IPS-18c (cell line): Measurements from ENCODE around the gene MACF1.
A peak's percentile ranks its signal among the peaks of the same experiment; 100 is the strongest.

Experiments
- H3K4me3 ChIP-seq: 2 replicates; pipeline ENCODE4 v1.7.0; 2013; ENCODE audit warnings: low read depth, mild to moderate bottlenecking, low read length, moderate library complexity; ENCODE audit not compliant: insufficient read depth
- H3K9me3 ChIP-seq: one replicate; pipeline ENCODE4 v1.6.1; 2013; ENCODE audit warnings: mild to moderate bottlenecking, low read length, moderate library complexity; ENCODE audit not compliant: control insufficient read depth, insufficient read depth

The MACF1 gene

GRCh38 chr1:39230261-39231190, 26.0 kb downstream of the MACF1 start:
- H3K4me3 ChIP-seq: no peak overlapping the region
- H3K9me3 ChIP-seq: no peaks in the 10 kb centered on the region

DNA sequence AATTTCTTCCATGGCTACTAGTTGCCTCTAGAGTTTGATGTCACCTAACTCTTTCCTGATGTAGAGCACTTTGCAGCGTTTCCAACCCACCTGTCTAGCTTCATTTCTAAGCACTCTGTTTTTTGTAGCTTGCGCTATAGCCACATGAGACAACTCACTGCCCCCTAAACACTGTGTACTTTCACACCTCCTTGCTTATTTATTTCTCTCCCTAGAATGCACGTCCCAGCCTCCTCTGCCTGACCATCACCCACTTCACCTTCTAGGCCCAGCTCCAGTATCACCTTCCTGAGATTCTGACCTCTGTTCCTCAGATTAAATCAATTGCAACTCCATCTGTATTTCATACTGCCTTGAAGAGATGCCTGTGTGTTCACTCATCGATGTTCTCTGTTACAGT, 32.5 kb downstream of the MACF1 start:
- H3K4me3 ChIP-seq: no peak overlapping the region
- no peaks in the 10 kb centered on the region for H3K9me3 ChIP-seq

GRCh38 chr1:39238476-39238875, 34.0 kb downstream of the MACF1 start:
- H3K9me3 ChIP-seq: no peaks in the 10 kb centered on the region
- H3K4me3 ChIP-seq: no peak overlapping the region

DNA sequence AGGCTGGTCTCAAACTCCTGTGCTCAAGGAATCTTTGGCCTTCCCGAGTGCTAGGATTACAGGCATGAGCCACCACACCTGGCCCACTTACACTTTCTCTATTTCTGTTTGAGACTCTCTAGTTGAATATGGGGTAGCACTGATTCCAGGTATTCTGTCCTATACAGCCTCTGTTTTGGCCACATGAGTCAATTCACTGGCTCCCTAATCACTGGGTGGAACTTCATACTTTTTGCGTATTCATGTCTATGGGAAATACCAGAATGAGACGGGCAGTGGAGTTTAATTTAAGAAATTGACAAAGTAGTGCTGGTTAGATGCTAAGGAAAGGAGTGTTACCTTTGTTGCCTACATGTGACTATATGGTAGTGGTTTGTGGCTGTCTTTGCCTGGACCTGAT, 35.5 kb downstream of the MACF1 start:
- H3K9me3 ChIP-seq: no peaks in the 10 kb centered on the region
- no peak overlapping the region for H3K4me3 ChIP-seq

DNA sequence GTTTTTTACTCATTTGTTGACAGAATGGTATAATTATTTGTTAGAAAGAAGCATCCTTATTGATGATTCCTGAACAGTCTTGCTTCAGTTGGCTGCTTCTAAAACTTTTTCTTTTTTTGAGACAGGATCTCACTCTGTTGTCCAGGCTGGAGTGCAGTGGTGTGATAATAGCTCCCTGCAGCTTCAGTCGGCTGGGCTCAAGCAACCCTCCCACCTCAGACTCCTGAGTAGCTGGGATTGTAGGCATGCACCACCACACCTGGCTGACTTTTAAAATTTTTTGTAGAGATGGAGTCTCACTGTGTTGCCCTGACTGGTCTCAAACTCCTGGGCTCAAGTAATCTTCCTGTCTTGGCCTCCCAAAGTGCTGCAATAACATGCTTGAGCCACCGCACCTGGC, 38.8 kb downstream of the MACF1 start:
- H3K4me3 ChIP-seq: no peak overlapping the region
- H3K9me3 ChIP-seq: no peaks in the 10 kb centered on the region

GRCh38 chr1:39250460-39251240, 46.2 kb downstream of the MACF1 start:
- H3K4me3 ChIP-seq: no peak overlapping the region
- H3K9me3 ChIP-seq: peaks cover 2% of the 10 kb centered on the region

DNA sequence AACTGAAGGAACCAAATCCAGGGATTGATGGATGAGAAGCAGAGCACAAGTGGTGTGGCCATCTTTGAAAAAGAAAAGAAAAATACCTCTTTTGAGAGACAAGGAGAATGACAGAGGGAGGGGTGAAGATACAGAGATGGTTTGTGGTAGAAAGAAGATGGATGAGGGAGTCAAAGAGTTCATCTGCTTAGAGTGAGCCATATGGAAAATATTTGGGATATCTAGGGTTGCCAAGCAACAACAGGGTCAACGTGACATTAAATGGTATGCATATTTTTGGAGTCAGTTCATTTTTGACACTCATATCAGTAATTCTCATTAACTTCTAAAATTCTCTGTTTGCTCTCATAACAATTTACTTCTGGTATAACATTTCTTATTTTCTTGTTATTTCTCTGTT, 50.7 kb downstream of the MACF1 start:
- H3K9me3 ChIP-seq: peaks cover 2% of the 10 kb centered on the region
- no peak overlapping the region for H3K4me3 ChIP-seq

- Histone ChIP-seq H3K4me3 (no peak overlapping the region), H3K9me3 (peaks cover 2% of the 10 kb centered on the region)
Measured at GRCh38 chr1:39258146-39258924, 53.8 kb downstream of the MACF1 start.

- Histone ChIP-seq H3K9me3 (peaks cover 2% of the 10 kb centered on the region), H3K4me3 (no peak overlapping the region)
Measured at GRCh38 chr1:39258925-39259244, 54.4 kb downstream of the MACF1 start.

DNA sequence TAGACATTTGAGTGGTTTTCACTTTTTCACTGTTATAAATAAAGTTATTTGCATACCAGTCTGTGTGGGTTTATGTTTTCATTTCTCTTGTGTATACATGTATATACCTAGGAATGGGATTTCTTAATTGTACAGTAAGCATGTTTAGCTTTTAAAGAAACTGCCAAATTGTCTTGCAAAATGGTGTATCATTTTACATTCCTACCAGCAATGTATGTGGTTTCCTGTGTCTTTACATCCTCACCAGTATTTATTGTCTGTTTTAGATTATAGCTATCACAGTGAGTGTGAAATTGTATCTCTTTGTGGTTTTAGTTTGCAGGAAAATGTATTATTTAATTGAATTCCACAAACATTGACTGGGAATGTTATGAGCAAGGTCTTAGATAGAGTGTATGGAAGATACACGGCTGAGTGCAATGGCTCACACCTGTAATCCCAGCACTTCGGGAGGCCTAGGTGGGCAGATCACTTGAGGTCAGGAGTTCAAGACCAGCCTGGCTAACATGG, 57.3 kb downstream of the MACF1 start:
- H3K4me3 ChIP-seq: no peak overlapping the region
- peaks cover 2% of the 10 kb centered on the region for H3K9me3 ChIP-seq

DNA sequence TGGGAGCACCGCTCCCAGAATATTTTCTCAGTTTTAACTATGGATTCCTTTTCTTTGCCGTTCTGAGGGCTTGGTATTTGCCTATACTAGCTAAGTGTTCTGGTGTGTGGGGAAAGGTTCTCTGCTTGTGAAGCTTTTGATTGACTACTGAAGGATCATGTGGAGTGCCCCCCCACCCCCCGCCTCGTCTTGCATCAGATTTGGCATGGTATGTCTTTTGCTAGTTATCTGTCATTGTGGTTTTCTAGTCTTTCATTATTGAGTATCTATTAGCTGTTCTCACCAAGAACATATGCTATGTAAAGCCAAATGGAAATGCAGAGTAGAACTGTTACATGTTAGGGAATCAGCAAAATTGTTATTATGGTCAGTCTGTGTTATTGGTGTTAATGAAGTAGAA, 58.3 kb downstream of the MACF1 start:
- H3K4me3 ChIP-seq: no peak overlapping the region
- H3K9me3 ChIP-seq: no peaks in the 10 kb centered on the region

GRCh38 chr1:39266269-39266668, 61.8 kb downstream of the MACF1 start:
- H3K9me3 ChIP-seq: no peaks in the 10 kb centered on the region
- H3K4me3 ChIP-seq: no peak overlapping the region

- no peak overlapping the region for H3K4me3 ChIP-seq
- H3K9me3 ChIP-seq: no peaks in the 10 kb centered on the region
Measured at GRCh38 chr1:39266792-39267191, 62.3 kb downstream of the MACF1 start.

DNA sequence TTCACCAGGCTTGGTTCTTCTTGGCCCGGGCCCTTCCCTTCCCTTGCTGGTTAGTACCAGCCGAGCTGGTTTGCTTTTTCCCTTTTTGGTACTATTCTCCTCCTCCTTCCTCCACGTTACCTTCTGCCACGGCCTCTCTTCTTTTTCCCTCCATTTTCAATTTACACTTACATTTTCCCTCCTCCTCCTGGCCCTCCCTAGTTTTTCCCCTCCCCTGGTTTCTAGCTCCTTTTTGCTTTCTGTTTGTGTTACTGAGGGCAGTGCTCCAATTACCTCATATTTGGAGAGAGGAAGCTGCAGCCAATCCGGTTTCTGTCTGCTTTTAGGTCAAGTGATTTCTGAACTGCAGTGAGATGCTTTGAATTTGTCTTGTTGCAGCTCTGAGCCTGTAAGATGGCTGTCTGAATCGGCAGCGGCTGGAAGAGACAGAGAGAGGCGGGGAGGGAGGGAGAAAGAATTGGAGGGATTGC, 63.7 kb downstream of the MACF1 start:
- Histone ChIP-seq H3K9me3 (no peaks in the 10 kb centered on the region), H3K4me3 (peak overlapping the region; percentile 38)

DNA sequence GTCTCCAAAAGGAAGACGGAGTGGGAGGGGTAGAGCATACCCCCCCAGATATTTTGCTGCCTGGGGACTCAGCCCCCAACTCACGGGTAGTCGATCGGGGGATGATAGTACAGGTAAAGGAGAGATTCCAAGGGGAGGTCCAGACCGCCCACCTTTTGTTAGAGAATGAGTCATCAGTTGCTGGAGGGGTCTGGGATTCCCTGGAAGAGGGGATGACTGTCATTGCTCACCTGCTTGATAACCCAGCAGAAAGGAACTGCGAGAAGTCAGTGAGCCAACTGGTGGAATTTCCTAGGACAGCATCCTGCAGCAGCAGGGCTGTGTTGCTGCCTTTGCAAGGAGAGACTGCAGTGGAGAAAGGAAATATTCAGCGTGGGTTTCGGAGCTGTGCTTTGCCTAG, 64.4 kb downstream of the MACF1 start:
- no peaks in the 10 kb centered on the region for H3K9me3 ChIP-seq
- H3K4me3 ChIP-seq: peak overlapping the region; percentile 38

DNA sequence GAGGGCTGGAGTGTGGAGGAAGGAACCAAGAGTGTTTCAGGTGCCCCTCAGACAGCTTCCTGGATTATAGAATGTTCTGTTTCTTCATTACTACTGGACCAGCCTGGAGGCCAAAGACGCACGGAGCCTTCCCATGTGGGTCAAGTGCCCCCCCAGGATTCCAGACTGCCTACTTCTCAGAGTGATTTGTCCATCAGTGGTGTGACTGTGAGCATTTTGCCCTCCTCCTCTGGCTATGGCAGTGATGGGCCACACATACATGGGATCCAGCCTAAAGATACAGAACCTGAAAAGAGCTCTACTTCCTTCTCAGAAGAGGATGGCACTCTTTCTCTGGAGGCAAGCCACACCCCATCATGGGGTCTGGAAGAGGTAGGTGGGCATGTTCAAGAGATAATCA, 64.9 kb downstream of the MACF1 start:
- Histone ChIP-seq H3K9me3 (no peaks in the 10 kb centered on the region), H3K4me3 (no peak overlapping the region)

GRCh38 chr1:39269791-39270342, 65.4 kb downstream of the MACF1 start:
- H3K9me3 ChIP-seq: no peaks in the 10 kb centered on the region
- H3K4me3 ChIP-seq: no peak overlapping the region
